H1 (cell line): ENCODE data around the gene CGN.

Experiments used
- CHD2 ChIP-seq: IDR thresholded peaks from 2 replicates; pipeline ENCODE4 v1.6.1; 2012; ENCODE audit warnings: low read length, improper control_type of control experiment
- EP300 ChIP-seq, 2 experiments: IDR thresholded peaks; 1 replicate in 1 of 2; 2 replicates in 1 of 2; pipeline ENCODE4 v1.6.1; 2011 to 2012; ENCODE audit warnings: low read depth in 2 of 2, low read length in 2 of 2, mild to moderate bottlenecking in 2 of 2, borderline replicate concordance in 1 of 2, inconsistent platforms in 1 of 2, moderate library complexity in 1 of 2
- MAFK ChIP-seq: IDR thresholded peaks from 2 replicates; pipeline ENCODE4 v1.6.1; 2012; ENCODE audit warnings: low read depth, mild to moderate bottlenecking, improper control_type of control experiment, low read length
- POLR2A ChIP-seq, 2 experiments: IDR thresholded peaks; 1 replicate in 1 of 2; 2 replicates in 1 of 2; pipeline ENCODE4 v1.6.1; 2011; ENCODE audit warnings: low read depth in 2 of 2, low read length in 2 of 2, mild to moderate bottlenecking in 2 of 2; ENCODE audit errors: control extremely low read depth in 1 of 2
- POLR2AphosphoS5 ChIP-seq: IDR thresholded peaks from 2 replicates; pipeline ENCODE4 v1.6.1; 2011; ENCODE audit warnings: low read depth, low read length
- RFX5 ChIP-seq: IDR thresholded peaks from 2 replicates; pipeline ENCODE4 v1.6.1; 2011; ENCODE audit warnings: low read depth, low read length, improper control_type of control experiment, borderline replicate concordance
- SP1 ChIP-seq: IDR thresholded peaks from 2 replicates; pipeline ENCODE4 v1.6.1; 2011; ENCODE audit warnings: low read depth, low read length
- TCF12 ChIP-seq: IDR thresholded peaks from 2 replicates; pipeline ENCODE4 v1.6.1; 2011; ENCODE audit warnings: low read depth, mild to moderate bottlenecking, low read length
- TF ChIP-seq, protein P1 (sequence below), 3 experiments: IDR thresholded peaks; 1 replicate in 2 of 3; 2 replicates in 1 of 3; pipeline versions ENCODE4 v1.5.1 to v1.6.1; 2011; ENCODE audit warnings: low read length in 3 of 3, mild to moderate bottlenecking in 3 of 3, inconsistent platforms in 2 of 3, low read depth in 1 of 3, moderate library complexity in 1 of 3; ENCODE audit not compliant: insufficient read depth in 1 of 3; ENCODE audit errors: control extremely low read depth in 1 of 3
- TF ChIP-seq, protein P2 (sequence below): IDR thresholded peaks from 2 replicates; pipeline ENCODE4 v1.6.1; 2011; ENCODE audit warnings: low read length, improper control_type of control experiment
- TF ChIP-seq, protein P3 (sequence below): IDR thresholded peaks from 2 replicates; pipeline ENCODE4 v1.6.1; 2012; ENCODE audit warnings: low read length, inconsistent platforms

DNA sequence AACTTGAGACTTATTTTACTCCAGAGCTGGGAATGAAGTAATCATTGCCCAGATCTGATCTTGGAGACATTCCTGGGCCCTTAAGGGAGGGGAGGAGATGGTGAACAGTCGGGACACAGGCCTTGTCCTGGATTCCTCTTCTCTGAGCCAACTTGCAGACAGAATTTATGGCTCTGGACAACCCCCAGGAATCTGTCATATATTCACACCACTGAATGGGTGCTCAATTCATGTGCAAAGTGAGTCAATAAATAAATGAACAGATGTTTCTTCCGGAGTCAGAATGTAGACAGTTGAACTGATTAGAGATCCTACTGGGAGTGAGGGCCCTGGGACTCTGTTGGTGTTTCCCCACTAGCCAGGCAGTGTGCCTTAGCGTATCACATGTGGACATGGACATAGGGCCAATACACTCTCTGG is 31.5 kb downstream of the CGN start:
- TF ChIP-seq, protein P1, sequence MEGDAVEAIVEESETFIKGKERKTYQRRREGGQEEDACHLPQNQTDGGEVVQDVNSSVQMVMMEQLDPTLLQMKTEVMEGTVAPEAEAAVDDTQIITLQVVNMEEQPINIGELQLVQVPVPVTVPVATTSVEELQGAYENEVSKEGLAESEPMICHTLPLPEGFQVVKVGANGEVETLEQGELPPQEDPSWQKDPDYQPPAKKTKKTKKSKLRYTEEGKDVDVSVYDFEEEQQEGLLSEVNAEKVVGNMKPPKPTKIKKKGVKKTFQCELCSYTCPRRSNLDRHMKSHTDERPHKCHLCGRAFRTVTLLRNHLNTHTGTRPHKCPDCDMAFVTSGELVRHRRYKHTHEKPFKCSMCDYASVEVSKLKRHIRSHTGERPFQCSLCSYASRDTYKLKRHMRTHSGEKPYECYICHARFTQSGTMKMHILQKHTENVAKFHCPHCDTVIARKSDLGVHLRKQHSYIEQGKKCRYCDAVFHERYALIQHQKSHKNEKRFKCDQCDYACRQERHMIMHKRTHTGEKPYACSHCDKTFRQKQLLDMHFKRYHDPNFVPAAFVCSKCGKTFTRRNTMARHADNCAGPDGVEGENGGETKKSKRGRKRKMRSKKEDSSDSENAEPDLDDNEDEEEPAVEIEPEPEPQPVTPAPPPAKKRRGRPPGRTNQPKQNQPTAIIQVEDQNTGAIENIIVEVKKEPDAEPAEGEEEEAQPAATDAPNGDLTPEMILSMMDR (IDR thresholded peaks at IDR 0.05; ENCODE audit: control extremely low read depth in 1 of 3, insufficient read depth in 1 of 3, low read depth in 1 of 3, low read length in 3 of 3): no peak
- TF ChIP-seq, protein P2, sequence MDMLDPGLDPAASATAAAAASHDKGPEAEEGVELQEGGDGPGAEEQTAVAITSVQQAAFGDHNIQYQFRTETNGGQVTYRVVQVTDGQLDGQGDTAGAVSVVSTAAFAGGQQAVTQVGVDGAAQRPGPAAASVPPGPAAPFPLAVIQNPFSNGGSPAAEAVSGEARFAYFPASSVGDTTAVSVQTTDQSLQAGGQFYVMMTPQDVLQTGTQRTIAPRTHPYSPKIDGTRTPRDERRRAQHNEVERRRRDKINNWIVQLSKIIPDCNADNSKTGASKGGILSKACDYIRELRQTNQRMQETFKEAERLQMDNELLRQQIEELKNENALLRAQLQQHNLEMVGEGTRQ: no peak
- TF ChIP-seq POLR2AphosphoS5 (no peak), EP300 (IDR thresholded peaks at IDR 0.05; ENCODE audit: borderline replicate concordance in 1 of 2, low read depth in 2 of 2, low read length in 2 of 2) (no peak), TCF12 (no peak), SP1 (no peak), RFX5 (no peak), MAFK (no peak), CHD2 (no peak), POLR2A (IDR thresholded peaks at IDR 0.05; ENCODE audit: control extremely low read depth in 1 of 2, low read depth in 2 of 2, low read length in 2 of 2) (no peak)
- TF ChIP-seq, protein P3, sequence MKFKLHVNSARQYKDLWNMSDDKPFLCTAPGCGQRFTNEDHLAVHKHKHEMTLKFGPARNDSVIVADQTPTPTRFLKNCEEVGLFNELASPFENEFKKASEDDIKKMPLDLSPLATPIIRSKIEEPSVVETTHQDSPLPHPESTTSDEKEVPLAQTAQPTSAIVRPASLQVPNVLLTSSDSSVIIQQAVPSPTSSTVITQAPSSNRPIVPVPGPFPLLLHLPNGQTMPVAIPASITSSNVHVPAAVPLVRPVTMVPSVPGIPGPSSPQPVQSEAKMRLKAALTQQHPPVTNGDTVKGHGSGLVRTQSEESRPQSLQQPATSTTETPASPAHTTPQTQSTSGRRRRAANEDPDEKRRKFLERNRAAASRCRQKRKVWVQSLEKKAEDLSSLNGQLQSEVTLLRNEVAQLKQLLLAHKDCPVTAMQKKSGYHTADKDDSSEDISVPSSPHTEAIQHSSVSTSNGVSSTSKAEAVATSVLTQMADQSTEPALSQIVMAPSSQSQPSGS: no peak
